ENCODE measurements around the gene LTC4S. TPM values are rescaled to one million over a fixed set of nuclear protein-coding genes. Genes with fewer than 3 reads are reported as not detected.
"Not testable (repeated sequence)": the region's sequence is repeated elsewhere in the genome, so short reads cannot be mapped to it uniquely, and the experiment has no call there.

LTC4S gene
- total RNA-seq, 2 experiments from 2014 or later, result 2.1 to 3.3 TPM

DNA sequence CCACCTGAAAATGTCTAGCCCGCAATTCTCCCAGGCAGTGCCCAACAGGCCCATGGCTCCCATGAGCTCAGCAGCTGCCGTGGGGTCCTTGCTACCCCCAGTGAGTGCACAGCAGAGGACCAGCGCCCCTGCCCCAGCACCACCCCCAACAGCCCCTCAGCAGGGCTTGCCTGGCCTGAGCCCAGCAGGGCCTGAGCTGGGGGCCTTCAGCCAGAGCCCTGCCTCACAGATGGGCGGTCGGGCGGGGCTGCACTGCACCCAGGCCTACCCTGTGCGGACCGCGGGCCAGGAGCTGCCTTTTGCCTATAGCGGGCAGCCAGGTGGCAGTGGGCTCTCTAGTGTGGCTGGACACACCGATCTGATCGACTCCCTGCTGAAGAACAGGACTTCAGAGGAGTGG is 19.3 kb upstream of the LTC4S start:
- no peaks in the 10 kb centered on the region for H3K27me3 Mint-ChIP-seq
- no peaks in the 10 kb centered on the region for H3K9me3 Mint-ChIP-seq
- H3K4me1 Mint-ChIP-seq, result no peaks in the 10 kb centered on the region
- DNase-seq, result no peak
- H3K27ac Mint-ChIP-seq, result no peak overlapping the region
- peaks cover 55% of the 10 kb centered on the region for H3K36me3 Mint-ChIP-seq (ENCODE audit: low read depth)
- H3K4me3 Mint-ChIP-seq, result no peak overlapping the region
- ChIA-PET POLR2A (no interaction called here), CTCF (no interaction called here)

DNA sequence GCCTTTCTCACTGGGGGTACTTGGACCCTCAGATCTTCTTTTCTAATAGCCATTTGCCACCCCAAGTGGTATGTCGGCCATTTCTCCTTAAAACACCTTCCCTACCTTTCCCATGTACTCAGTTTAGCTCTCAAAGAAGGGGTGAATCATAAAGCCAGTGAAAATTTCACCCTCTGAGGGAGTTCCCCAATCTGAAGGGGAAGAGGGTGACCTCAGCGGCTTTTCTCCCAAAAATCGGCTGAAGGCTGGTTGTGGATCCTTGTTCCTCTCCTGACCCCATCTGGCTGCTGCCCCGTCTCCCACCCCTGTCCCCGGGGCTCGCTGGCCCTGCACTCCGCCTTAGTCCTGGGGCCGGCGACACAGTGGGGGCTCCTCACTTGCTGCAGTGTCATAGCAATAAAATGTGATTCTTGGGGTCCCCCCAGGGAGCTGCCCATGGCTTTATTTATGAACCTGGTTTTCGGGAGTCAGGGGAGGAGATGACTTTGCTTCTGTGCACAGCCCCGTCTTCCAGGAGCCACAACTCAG is 17.3 kb upstream of the LTC4S start:
- no peak overlapping the region for H3K4me3 Mint-ChIP-seq
- CTCF ChIA-PET, result interaction anchor here (1.1 to 1.2 kb wide), 2 partner anchors 8 to 15 kb away, joined by 3 to 4 read pairs; no protein-coding TSS in a partner anchor
- H3K36me3 Mint-ChIP-seq (ENCODE audit: low read depth), result peaks cover 39% of the 10 kb centered on the region
- H3K27me3 Mint-ChIP-seq, result no peaks in the 10 kb centered on the region
- no peak for DNase-seq
- no peaks in the 10 kb centered on the region for H3K9me3 Mint-ChIP-seq
- H3K4me1 Mint-ChIP-seq, result no peaks in the 10 kb centered on the region
- no peak overlapping the region for H3K27ac Mint-ChIP-seq
- POLR2A ChIA-PET, result interaction anchor here (0.9 to 1.9 kb wide), 3 partner anchors 12 to 18 kb away, joined by 3 to 4 read pairs (median 3); no protein-coding TSS in a partner anchor

- H3K9me3 Mint-ChIP-seq, result no peaks in the 10 kb centered on the region
- no peak for DNase-seq
- H3K4me3 Mint-ChIP-seq, result no peak overlapping the region
- CTCF ChIA-PET, result interaction anchor here (0.5 to 1.2 kb wide), 3 partner anchors 9 to 17 kb away, joined by 3 to 4 read pairs (median 3); no protein-coding TSS in a partner anchor
- peaks cover 33% of the 10 kb centered on the region for H3K36me3 Mint-ChIP-seq (ENCODE audit: low read depth)
- POLR2A ChIA-PET, result interaction anchor here (1.5 to 1.9 kb wide), 2 partner anchors 11 to 19 kb away, joined by 3 to 4 read pairs; no protein-coding TSS in a partner anchor
- H3K27me3 Mint-ChIP-seq, result no peaks in the 10 kb centered on the region
- H3K4me1 Mint-ChIP-seq, result no peaks in the 10 kb centered on the region
- H3K27ac Mint-ChIP-seq, result no peak overlapping the region
Observed at GRCh38 chr5:179777456-179777855, 16.3 kb upstream of the LTC4S start.

GRCh38 chr5:179777909-179778308 is 15.9 kb upstream of the LTC4S start:
- ChIA-PET POLR2A (interaction anchor here (1.5 to 1.9 kb wide), 2 partner anchors 10 to 19 kb away, joined by 3 to 4 read pairs; no protein-coding TSS in a partner anchor), CTCF (interaction anchor here (0.5 to 1.2 kb wide), 3 partner anchors 10 to 17 kb away, joined by 3 to 4 read pairs (median 3); no protein-coding TSS in a partner anchor)
- DNase-seq, result no peak
- Mint-ChIP-seq H3K4me1 (no peaks in the 10 kb centered on the region), H3K27ac (no peak overlapping the region), H3K4me3 (no peak overlapping the region), H3K36me3 (ENCODE audit: low read depth) (peaks cover 29% of the 10 kb centered on the region), H3K9me3 (no peaks in the 10 kb centered on the region), H3K27me3 (no peaks in the 10 kb centered on the region)

DNA sequence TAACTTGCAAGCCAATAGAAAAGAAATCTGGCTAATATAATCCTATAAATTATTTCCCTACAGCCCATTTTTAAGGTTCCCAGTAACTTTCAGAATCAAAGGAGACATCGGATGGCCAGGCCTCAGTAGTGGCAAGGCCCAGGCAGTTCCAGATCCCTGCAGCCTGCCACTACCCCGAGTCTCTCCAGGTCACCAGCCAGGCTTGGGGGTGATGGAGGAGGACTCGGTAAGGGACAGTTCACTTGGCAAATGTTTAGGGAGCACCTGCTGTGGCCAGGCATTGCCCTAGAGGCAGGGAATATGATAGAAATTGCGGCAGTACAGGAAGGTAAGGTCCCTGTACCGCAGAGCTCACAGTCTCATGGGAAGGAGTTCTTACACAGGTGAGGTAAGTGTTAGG is 15.2 kb upstream of the LTC4S start:
- Mint-ChIP-seq H3K36me3 (ENCODE audit: low read depth) (peaks cover 22% of the 10 kb centered on the region), H3K27me3 (no peaks in the 10 kb centered on the region), H3K4me1 (no peaks in the 10 kb centered on the region), H3K9me3 (no peaks in the 10 kb centered on the region), H3K4me3 (no peak overlapping the region), H3K27ac (no peak overlapping the region)
- DNase-seq, result no peak
- POLR2A ChIA-PET, result no interaction called here
- CTCF ChIA-PET, result no interaction called here

DNA sequence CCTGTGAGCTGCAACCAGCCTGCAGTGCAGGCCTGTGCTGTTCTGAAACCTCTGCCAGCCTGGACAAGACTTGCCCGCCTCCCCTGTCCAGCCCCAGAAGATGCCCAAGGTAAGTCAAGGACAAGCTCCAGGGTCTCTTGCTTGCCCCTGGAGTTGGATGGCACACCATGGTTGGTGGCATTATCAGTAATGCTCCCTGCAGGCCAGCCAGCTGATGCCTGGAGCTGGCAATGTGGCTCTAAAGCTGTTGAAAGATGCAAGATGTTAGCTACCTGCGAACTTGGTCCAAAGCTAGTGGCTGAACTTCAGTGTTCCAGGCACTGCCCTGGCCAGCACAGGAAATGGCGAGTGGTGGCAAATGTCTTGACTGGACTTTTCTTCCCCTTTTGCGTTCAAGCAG is 14.0 kb upstream of the LTC4S start:
- no peaks in the 10 kb centered on the region for H3K27me3 Mint-ChIP-seq
- H3K36me3 Mint-ChIP-seq (ENCODE audit: low read depth), result peaks cover 14% of the 10 kb centered on the region
- ChIA-PET CTCF (interaction anchor here (0.9 to 1.5 kb wide), 2 partner anchors 16 to 18 kb away, joined by 3 to 5 read pairs; no protein-coding TSS in a partner anchor), POLR2A (no interaction called here)
- no peaks in the 10 kb centered on the region for H3K4me1 Mint-ChIP-seq
- H3K27ac Mint-ChIP-seq, result no peak overlapping the region
- no peak for DNase-seq
- H3K4me3 Mint-ChIP-seq, result no peak overlapping the region
- H3K9me3 Mint-ChIP-seq, result no peaks in the 10 kb centered on the region

GRCh38 chr5:179780362-179780761 is 13.4 kb upstream of the LTC4S start:
- no peaks in the 10 kb centered on the region for H3K9me3 Mint-ChIP-seq
- ChIA-PET CTCF (interaction anchor here (0.9 to 1.5 kb wide), 2 partner anchors 17 to 18 kb away, joined by 3 to 5 read pairs; no protein-coding TSS in a partner anchor), POLR2A (no interaction called here)
- peaks cover 14% of the 10 kb centered on the region for H3K36me3 Mint-ChIP-seq (ENCODE audit: low read depth)
- no peak overlapping the region for H3K4me3 Mint-ChIP-seq
- H3K4me1 Mint-ChIP-seq, result no peaks in the 10 kb centered on the region
- DNase-seq, result no peak
- H3K27me3 Mint-ChIP-seq, result no peaks in the 10 kb centered on the region
- no peak overlapping the region for H3K27ac Mint-ChIP-seq

DNA sequence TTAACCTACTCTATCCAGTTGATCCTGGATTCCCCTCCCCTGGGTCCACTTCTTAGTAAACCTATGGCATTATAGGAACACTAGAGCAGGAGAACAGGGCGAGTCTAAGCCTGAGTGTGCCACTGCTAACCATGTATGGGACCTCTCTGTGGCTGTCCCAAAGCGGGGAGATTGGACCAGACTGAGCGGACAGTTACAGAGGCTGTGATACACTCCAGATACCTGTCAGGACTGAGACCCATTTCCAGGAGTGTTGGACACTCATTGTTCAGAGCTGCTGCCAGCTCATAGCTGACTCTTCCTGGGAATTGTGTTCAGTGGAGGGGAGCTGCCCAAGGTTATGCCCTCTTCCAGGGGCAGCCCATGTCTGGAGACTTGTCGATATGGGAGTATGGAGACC is 11.9 kb upstream of the LTC4S start:
- Mint-ChIP-seq H3K27ac (no peak overlapping the region), H3K4me3 (no peak overlapping the region), H3K9me3 (no peaks in the 10 kb centered on the region), H3K4me1 (no peaks in the 10 kb centered on the region), H3K36me3 (ENCODE audit: low read depth) (peaks cover 8% of the 10 kb centered on the region), H3K27me3 (no peaks in the 10 kb centered on the region)
- CTCF ChIA-PET, result interaction anchor here (2.1 kb wide), 1 partner anchor 20 kb away, joined by 4 read pairs; no protein-coding TSS in a partner anchor
- DNase-seq, result no peak
- POLR2A ChIA-PET, result no interaction called here

DNA sequence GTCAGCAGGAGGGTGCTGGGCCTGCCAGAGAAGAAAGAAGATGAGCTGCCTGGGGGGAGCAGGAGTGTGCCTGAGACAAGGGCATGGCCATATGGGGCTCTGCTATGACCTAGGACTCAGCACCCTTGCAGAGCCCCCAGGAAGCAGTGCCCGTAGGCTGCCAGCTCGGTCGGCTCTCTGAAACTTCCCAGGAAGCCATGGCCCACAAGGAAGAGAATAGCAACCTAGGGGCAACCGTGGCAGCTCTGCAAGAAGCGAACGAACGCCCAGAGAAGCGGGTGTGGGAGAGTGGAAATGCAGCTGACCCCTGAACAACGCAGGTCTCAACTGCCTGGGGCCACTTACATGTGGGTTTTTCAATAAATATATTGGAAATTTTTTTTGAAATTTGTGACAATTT is 10.7 kb upstream of the LTC4S start:
- H3K4me3 Mint-ChIP-seq, result no peak overlapping the region
- no peaks in the 10 kb centered on the region for H3K9me3 Mint-ChIP-seq
- ChIA-PET POLR2A (interaction anchor here (1.6 kb wide), 1 partner anchor 13 kb away, joined by 4 read pairs; no protein-coding TSS in a partner anchor), CTCF (interaction anchor here (0.5 to 1.2 kb wide), 3 partner anchors 18 to 115 kb away, joined by 3 to 5 read pairs (median 3); no protein-coding TSS in a partner anchor)
- H3K27ac Mint-ChIP-seq, result no peak overlapping the region
- no peak for DNase-seq
- peaks cover 4% of the 10 kb centered on the region for H3K36me3 Mint-ChIP-seq (ENCODE audit: low read depth)
- no peaks in the 10 kb centered on the region for H3K27me3 Mint-ChIP-seq
- H3K4me1 Mint-ChIP-seq, result no peaks in the 10 kb centered on the region

DNA sequence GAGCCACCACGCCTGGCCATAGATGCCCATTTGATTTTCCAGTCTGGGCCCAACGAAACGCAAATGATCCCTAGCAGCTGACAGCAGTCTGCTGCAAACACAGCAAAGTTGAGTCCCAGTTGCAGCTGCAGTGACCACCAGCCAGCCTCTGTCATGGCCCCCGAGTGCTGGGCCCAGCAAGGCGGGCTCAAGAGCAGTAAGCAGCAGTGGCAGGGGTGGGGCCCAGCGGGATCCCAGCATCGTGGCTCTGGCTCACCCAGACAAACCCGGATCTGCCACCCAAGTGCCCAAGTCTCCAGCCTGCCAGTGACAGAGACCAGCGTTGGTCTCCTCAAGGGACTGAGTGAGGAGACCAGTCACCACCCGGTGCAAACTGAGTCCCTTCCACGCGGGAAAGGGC is 6.9 kb upstream of the LTC4S start:
- Mint-ChIP-seq H3K27ac (no peak overlapping the region), H3K27me3 (no peaks in the 10 kb centered on the region), H3K36me3 (ENCODE audit: low read depth) (no peaks in the 10 kb centered on the region), H3K4me1 (no peaks in the 10 kb centered on the region), H3K9me3 (no peaks in the 10 kb centered on the region), H3K4me3 (no peak overlapping the region)
- ChIA-PET CTCF (no interaction called here), POLR2A (interaction anchor here (1.4 kb wide), 1 partner anchor 8 kb away, joined by 3 read pairs; no protein-coding TSS in a partner anchor)
- no peak for DNase-seq

DNA sequence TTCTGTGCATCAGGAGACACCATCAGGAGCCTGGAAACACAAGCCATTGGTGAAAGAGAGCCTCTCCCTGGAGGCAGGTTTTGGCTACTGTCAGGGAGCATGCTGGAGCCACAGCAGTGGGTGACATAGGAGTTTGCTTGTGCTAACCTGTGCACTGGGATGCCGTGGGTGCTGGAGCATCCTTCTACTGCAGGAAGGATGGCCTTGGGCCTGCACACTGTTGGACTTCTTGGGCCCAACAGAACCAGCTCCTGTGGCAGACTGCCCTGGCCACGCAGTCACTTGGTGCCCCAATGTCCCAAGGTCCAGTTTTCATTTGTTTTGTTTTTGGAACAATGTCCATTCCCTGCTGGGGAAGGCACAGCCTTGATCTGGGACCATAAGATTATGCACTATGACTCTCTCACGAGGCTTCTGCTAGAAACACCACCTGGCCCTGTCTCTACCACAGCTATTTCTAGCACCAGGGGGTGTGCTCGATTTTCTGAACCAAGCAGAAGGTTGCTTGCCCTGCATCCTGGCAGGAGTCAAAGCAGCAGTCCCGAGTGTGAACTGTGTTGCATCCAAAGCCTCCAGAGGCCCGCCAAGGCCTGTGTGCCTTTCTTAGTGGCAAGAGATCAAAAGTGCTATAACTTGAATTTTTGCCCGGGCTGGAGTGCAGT is 5.5 kb upstream of the LTC4S start:
- no peak for DNase-seq
- Mint-ChIP-seq H3K36me3 (ENCODE audit: low read depth) (no peaks in the 10 kb centered on the region), H3K9me3 (no peaks in the 10 kb centered on the region), H3K4me3 (no peak overlapping the region), H3K27ac (no peak overlapping the region), H3K27me3 (no peaks in the 10 kb centered on the region), H3K4me1 (peaks cover 6% of the 10 kb centered on the region)
- CTCF ChIA-PET, result interaction anchor here (1.1 kb wide), 1 partner anchor 25 kb away, joined by 3 read pairs; no protein-coding TSS in a partner anchor
- POLR2A ChIA-PET, result interaction anchor here (1.4 kb wide), 1 partner anchor 11 kb away, joined by 4 read pairs; no protein-coding TSS in a partner anchor

GRCh38 chr5:179789278-179789677 is 4.5 kb upstream of the LTC4S start:
- DNase-seq; H3K27me3 Mint-ChIP-seq; H3K27ac Mint-ChIP-seq; H3K4me3 Mint-ChIP-seq; H3K36me3 Mint-ChIP-seq (ENCODE audit: low read depth); H3K9me3 Mint-ChIP-seq: not testable (repeated sequence)
- POLR2A ChIA-PET, result interaction anchor here (1.4 kb wide), 1 partner anchor 12 kb away, joined by 4 read pairs; no protein-coding TSS in a partner anchor
- CTCF ChIA-PET, result interaction anchor here (1.1 kb wide), 1 partner anchor 26 kb away, joined by 3 read pairs; no protein-coding TSS in a partner anchor
- peaks cover 16% of the 10 kb centered on the region for H3K4me1 Mint-ChIP-seq

All from activated CD4-positive, alpha-beta memory T cell treated with anti-CD3 and anti-CD28 coated beads, Interleukin-2, amount 10 ng/mL, durations not matched to agents 7 days and 5 days (primary cell).